HG03064 (cell line): ENCODE data around the gene HOXC6.

Experiments
- ATAC-seq: cut with Tn5 transposase; IDR thresholded peaks from one replicate; pipeline ENCODE4 v1.9.1; 2021; ENCODE audit warnings: low read depth; ENCODE audit not compliant: unreplicated experiment

The HOXC6 gene

DNA sequence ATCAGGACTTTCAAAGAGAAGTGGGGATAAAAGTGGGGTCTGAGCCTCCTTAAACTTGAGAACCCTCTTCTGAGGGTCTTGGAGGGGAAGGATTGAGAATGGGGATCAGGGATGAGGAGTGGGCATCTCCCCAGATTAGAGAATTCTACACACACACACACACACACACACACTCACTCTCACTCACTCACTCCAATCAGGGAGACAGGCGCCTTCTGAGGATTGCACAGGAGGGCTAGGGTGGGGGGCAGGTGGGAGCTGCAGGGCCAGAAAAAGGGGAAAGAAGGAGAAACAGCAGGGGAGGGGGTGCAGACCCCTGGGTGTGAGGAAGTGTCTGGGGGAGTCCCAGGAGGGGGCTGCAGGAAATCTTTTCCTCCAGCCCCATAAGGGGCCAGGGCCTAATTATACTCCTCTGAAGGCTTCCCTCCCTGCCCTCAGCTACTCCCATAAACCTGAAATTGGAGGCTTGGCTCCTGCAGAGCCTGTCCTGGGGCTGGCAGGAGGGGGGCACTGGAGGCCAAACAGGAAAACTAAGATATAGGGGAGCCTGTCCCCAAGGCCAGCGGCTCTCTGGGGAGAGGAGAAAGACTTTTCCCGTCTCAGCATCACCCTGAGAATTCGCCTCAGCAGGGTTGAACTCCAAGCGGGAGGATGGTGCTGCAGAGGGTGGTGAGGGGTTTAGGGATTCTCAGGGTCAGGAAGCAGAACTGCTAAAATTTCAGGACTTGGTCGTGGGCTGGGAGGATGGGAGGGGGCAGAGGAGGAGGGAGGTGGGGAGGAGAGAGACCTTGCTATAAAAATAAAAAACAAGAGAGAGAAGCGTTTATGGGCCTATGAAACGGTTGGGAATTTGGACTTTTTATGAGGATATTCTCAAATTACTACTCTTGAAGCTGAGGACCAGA is 26.7 kb upstream of the HOXC6 start:
- ATAC-seq = no peak

DNA sequence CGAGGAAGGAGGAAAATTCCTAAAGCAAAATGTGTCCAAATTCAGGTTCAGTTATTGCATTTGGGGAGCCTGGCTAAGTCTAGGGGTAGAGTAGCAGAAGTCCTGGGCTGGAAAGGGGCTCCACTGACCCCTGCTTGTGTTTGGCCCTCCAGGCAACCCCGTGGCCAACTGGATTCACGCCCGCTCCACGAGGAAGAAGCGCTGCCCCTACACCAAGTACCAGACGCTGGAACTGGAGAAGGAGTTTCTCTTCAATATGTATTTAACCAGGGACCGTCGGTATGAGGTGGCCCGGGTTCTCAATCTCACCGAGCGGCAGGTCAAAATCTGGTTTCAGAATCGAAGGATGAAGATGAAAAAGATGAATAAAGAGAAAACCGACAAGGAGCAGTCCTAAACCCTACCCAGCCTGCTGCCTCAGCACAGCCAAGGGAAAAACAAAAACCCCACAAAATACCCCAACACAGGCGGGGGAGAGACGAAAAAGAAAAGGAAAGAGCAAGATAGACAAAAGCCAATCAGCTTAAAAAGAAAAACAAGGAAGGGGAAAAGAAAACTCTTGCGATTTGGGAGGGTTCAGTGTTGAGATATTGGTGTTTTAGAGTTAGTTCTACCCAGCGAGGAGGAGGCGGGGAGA is 25.8 kb upstream of the HOXC6 start:
- ATAC-seq = no peak

DNA sequence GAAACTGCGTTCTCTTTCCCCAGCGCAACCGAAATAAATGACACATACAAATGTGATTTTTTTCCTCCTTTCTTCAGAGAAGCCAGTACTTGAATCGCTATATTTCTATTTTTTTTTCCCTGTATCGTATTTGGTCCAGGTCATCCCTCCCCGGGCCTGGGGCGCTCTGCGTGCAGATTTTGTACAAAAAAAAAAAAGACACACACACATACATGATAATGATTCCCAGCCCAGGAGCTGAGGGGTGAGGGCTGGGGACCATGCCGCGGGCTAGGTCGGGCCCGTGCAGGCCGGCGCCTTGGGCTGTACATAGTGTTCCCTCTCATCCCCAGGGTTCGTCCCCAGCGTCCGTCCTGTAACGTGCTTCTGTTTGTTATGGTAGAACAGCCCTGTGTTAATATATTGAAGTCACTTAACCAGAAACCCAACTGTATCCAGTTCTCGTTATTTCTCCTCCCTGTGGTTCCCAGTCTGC is 25.3 kb upstream of the HOXC6 start:
- ATAC-seq = no peak

DNA sequence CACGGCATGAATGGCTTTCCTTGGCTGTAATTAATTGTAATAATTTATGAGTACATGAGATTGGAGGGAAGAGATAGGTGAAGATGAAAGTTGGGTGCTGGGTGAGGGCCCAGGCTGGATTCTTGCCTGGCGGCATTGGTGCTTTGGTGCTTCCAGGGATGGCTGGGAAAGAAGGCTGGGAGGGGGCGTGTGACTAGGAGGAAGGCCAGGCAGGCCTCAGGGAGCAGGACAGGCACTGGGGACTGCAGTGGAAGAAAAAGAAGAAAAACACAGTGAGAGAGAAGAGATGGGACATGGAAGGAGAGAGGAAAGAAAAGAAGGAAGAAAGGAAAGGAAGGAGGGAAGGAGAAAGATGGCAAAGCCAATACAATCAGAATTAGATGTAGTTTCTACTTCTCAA is 24.6 kb upstream of the HOXC6 start:
- no peak for ATAC-seq

DNA sequence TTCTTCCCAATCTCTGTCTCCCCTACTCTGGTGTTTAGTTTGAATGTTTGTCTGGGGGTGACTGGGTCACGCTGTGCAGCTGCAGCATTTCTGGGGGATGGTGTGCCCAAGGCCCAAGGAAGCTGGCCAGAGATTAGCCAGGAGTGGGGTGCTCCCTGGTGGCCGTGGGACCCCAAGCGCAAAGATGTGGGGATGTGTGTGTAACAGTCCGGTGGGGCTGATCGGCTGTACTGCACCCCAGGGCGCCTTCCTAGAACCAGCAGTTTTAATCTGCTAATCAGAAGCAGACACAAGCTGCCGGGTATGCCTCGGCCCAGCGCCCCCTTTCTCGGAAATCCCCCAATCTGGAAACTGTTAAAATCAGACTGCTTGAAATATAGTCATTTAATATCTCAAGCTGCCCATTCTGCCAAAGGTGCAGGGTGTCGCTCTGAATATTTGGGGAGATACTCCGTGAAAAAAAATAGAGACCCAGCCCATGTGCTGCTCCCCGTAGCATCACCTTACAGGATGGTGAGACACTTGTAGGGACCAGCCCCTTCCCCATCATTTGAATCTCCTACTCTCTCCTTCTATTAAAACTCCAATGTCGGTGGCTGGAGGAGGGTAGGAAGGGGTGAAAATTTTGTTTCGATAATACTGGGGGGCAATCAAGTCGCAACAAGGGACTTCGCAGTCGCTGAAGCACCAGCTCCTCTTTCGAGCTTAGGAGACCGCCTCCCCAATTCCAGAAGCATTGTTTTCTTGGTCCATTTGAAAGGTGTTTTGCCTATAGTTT is 24.0 kb upstream of the HOXC6 start:
- no peak for ATAC-seq

DNA sequence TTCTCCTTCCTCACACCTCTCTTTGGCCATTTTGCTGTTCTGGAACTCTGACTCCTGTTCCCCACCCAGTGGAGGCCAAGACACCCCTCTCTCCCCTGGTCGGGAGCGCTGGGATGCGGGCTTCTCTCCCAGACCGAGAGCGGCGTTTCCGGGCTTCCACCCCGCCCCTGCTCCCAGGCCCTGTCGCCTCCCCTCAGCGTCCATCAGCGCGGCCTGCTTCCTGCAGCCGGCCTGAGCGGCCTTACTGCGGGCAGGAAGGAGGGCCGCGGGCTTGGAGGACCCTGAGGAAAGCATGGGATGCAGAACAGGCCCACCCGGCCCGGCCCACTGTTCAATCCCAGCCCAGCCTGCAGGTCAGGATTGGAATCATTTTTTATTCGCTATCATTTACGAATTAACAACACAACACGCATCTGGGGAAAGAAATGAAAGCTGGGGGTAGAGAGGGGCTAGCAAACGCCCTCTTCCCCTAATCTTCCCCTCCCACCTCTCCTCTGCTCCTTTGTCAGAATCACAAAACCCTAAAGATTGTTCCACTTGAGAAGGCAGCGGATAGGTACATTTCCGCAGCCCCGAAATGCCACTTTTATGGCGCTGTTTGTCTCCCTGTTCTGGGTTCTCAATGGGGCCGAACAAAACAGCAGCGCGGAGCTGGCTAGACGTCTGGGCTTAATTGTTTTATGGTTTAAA is 23.3 kb upstream of the HOXC6 start:
- ATAC-seq = no peak

DNA sequence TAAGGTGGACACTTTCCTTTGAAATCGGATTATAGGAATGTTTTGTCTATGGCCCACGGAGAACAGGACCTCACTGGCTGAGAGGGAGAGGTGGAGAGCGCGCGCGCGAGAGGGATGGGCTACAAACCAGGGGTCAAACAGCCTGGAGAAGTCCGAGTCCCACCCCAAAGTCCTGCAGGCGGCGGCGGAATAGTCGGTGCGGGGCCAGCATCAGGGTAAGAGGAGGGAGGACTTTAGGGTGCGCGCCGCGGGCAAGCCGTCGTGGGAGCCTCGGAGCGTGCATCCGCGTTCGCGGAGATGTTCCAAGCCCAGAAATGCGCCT is 22.7 kb upstream of the HOXC6 start:
- ATAC-seq = no peak

DNA sequence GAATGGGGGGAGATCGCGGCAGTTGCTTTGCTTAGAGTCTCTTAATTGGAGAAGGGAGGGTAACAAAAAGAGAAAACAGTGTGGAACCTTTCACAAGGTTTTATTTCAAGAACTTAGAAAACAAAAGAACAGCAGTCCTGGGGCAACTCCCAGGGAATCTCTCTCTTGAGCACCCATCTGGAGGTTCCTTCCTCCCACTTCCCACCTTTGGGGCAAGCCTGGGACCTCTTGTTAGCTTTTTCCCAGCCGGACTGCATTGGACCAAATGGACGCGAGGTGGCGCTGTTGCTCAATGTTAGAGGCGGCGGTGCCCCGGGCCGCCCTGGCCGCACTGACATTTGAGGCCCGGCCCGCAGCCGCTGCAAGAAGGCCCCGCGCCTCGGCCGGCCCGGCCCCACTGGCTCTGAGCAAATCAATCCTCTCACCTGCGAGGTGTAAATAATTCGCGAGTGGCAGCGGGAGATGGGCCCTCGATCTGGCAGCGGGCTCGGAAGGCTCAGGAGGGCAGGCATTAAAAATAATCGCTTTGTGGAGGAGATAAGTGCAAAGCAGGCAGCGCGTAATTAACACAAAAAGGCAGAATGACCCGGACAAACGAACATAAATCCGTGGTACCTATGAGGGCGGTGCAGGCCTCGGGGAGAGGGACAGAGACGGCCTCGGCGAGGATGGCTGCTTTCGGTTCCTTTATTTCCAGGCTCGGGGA is 22.2 kb upstream of the HOXC6 start:
- ATAC-seq = no peak

DNA sequence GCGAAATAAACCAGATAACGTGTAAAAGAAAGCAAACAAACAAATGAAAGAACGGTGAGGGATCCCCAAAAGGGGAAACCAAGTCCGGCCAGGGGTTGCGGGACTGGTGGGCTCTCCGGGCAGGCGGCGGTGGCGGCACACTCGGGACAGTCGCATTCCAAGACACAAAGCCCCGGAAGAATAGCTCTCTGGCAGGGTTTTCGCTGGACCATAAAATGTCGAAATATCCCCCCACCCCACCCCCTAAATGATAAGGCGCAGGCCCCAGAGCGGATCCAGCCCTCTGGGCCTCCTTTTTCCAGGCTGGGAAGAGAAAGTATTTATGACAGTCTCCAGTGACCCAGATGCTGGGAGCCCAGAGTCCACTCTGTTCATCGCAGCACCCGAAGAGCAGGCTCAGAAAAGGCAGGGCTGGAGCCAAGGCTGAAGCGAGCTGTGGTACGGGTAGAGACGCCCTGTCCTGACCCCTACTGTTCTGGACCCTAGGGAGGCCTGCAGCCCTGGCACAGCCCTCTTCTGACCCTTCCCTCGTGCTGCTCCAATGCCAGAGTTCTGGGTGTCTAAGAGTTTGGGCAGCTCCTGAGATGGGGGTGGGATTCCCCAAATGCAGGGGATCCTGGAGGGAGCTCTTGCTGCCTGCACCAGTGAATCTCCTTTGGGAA is 21.6 kb upstream of the HOXC6 start:
- ATAC-seq = no peak

DNA sequence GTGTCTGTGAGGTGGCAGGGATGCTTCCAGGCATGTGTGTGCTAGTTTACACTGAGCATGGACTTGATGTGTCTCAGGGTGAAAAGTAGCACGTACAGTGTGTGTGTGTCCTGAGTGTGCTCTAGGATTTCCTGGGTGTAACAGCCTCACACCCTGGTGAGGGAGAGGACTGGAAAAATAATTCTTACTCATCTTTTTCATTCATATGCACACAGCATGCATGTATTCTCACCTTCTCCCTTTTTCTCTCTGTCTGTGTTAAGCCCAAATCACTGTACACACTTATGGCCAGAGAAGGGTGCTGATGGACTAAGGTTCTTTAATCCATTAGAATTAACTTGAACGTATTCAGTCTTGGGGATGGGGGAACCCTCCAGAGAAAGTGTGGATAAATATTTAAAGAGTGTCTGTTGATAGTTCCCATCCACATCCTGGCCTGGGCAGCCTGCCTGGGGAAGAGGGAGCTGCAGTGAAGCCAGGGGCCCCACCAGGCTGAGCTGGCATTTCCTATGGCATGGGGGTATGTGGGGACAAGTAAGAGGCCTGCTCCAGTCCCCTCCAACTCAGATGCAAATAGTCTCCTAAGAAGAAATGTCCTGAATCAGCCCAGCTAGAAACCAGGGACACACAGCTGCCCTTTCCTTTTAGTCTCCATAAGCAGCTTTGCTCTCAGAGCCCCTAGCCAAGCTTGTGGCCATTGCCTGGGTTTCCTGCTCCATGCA is 20.5 kb upstream of the HOXC6 start:
- no peak for ATAC-seq

DNA sequence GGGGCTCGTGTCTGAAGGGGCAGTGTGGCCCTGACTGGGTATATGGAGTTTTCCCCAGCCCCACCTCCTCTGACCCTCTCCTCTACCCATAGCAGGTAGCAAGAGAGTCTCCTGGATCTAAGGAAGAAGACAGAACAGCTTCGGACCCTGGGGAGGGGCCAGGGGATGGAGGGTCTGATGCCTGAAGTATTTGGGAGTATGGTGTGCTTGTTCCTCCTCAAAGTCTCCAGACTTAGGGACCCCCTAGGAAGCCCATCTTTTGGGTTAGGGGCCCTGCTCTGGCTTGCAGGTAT is 20.0 kb upstream of the HOXC6 start:
- no peak for ATAC-seq

DNA sequence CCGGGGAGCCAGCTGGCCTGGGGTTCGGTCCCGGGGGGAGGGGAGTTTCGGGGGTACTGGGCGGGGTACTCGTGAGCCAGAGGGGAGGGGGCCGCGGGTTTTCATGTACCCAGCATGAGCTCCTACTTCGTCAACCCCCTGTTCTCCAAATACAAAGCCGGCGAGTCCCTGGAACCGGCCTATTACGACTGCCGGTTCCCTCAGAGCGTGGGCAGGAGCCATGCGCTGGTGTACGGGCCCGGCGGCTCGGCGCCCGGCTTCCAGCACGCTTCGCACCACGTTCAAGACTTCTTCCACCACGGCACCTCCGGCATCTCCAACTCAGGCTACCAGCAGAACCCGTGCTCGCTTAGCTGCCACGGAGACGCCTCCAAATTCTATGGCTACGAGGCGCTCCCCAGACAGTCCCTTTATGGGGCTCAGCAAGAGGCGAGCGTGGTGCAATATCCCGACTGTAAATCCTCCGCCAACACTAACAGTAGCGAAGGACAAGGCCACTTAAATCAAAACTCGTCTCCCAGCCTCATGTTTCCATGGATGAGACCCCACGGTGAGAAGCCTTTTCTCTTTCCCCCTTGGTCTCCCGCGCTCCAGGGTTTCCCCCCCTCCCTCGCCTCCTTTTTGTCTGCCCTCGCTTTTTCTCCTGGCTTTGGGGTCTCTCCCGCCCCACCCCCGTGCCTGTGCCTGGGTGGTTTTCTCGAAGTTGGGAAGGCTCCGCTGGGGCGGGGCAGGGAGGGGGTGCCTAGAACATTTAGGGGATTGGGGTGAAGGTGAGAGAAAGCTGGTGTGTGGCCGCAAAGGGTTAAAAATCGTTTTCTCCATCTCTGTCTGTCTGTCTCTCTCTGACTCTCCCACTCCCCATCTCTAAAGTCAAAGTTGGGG is 18.8 kb upstream of the HOXC6 start:
- ATAC-seq = no peak

DNA sequence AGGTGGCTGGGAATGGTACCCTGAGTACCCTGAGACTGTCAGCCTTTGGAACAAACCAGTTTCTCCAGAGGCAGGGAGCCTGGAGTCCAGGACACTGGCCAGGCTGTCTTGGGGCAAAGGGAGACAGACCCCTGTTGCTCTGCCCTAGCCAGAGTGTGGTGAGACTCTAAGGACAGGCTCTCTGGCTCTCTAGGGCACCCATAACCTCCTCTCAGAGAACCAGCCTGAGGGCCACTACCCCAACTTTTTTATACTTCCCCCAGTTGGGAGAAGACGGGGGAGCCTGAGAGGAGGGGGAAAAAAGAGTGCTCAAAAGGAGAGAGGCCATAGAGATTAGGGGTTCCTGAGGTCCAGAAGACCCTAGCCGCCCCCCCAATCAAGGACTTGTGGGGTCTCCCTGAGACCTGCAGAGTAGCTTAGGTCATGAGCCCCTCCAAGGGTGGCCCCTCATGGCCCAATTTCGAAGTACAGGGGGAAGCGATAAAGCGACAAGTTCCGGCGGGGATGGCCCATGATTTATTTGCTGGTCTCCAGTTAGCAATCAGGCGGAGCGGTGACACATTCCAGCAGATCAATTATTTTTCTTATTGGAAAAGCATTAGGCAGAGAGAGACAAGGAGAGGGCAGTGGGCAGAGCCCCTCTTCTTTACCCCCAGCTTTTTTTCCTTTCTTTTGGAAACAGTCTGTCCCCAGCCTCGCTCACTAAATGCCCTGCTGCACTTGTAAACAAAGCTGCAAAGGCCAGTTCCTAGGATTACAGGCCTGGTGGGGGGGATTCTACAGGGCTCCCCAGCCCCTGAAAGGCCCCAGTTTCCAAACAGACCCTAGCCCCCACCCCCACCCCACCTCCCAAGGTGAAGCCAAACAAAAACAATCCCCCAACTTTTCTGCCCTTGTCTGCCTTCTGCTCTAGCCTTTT is 17.9 kb upstream of the HOXC6 start:
- ATAC-seq = no peak

DNA sequence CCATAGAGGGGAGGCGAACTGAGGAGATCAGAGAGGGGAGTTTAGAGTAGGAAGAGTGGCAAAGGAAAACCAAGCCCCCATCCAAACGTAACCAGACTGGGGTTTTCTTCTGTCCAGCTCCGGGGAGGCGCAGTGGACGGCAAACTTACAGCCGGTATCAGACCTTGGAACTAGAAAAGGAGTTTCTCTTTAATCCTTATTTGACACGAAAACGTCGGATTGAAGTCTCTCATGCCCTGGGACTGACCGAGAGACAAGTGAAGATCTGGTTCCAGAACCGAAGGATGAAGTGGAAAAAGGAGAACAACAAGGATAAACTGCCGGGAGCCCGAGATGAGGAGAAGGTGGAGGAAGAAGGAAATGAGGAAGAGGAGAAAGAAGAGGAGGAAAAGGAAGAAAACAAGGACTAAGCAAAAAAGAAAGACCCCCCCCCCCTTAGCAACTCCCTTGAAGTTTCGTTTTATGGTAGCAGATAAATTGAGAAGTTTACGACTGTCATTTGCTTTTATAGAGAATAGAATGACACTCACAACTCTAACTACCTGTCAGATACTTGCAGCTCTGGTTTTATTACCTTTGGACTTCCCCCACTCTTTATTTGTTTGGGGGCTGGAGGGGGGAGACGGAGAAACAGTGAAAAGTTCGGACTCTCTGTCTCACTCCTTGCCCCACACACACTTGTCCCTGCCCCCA is 17.1 kb upstream of the HOXC6 start:
- no peak for ATAC-seq

DNA sequence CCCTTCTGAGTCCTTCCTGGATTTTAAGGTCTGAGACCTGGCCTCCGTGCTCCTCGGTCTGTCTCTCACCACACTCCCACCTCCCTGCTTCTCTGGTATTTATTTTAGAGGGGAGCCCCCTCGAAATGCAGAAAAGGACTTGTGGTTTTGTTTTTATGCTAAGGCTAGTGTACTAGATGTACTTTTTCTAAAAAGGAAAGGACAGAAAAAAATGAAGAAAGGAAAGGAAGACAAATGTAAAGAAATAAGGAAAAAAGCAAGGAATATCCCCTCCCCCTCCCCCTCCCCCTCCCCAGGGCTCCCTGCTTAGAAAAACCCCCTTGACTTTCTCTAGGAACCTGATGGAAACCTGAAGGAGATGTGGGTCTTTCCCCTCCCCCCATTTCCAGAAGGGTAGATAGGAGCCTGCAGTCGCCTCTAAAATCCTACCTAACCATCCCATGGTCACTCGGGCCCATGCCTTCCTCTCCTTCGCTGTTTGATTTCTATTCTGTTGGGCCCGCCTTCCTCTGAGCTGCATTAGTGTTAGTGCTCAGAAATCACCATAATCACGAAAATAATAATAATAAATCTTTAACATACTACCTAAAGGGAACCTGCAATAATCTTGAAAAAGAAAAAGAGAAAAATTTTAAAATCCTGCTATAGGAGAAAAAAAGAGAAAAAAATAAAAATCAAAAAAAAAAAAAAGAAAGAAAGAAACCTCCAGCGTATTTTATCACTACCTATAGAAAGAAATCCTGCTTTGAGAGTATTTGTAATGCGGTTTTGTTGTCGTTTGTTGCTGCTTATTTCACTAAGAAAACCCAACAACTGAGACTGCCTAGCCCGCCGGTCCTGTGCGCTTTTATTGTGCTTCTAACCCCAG is 16.3 kb upstream of the HOXC6 start:
- ATAC-seq = no peak
